D341Med (cell line): ENCODE measurements around the gene TMEM31.
A peak's percentile ranks its signal among the peaks of the same experiment; 100 is the strongest.
"Not testable (repeated sequence)": the region's sequence is repeated elsewhere in the genome, so short reads cannot be mapped to it uniquely, and the experiment has no call there.

Experiments used
- DNase-seq: peaks from one replicate; pipeline ENCODE4 v3.0.0; 2012; ENCODE audit warnings: low spot score

TMEM31 gene

DNA sequence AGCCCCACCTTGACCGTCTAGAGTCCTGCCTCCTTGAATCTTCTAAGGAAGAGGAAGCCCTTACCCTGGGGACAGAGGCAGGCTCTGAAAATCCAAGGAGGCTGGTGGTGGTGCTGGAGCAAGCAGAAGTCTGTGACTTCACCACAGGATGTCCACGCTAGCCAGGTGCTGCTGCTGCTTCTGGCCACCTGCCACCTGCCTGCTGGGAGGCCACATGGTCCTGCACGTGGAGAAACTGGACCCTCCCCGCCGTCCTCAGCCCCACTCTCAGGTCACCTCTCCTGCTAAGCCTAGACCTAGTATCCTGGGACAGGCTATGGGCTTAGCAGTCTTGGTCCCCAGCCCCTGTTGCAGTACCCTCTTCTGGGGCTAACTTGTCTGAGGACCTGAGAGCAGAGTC is 15.8 kb downstream of the TMEM31 start:
- DNase-seq: no peak

DNA sequence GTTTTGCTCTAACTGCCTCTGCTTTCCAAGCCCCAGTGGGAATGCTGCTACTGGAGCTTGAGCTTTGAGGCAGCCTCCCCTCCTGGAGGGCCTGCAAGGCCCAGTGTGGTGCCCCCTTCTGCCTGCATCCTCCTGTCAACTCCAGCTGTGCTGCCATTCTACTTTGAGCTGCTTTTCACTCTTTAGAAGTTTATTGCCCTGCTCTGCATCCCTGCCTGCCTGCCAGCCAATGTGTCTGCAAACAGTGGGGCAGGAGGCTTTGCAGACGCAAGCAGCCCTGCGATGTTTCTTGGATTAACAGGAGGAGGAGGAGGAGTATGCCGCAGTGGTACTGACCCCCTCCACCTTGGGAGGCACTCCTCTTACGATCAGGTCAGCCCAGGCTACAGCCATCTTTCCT is 16.4 kb downstream of the TMEM31 start:
- no peak for DNase-seq

DNA sequence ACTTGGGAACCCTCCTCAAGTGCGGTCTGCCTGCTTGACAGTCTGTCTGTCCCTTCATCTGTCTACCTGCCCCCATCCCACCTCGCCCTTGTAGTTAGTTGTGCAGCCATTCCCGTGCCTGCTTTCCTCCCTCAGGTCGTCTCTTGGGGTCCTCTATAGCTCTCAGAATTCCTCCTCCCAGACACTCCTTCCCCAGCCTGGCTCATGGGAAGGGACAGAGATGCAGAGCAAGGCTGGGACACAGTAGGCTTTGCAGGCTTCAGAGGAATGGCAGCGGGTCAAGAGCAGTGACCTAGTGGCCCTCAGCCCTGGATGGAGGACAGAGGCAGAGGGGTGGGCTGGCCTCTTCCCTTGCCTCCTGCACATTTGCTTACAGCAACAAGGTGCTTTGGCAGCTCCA is 18.3 kb downstream of the TMEM31 start:
- no peak for DNase-seq

DNA sequence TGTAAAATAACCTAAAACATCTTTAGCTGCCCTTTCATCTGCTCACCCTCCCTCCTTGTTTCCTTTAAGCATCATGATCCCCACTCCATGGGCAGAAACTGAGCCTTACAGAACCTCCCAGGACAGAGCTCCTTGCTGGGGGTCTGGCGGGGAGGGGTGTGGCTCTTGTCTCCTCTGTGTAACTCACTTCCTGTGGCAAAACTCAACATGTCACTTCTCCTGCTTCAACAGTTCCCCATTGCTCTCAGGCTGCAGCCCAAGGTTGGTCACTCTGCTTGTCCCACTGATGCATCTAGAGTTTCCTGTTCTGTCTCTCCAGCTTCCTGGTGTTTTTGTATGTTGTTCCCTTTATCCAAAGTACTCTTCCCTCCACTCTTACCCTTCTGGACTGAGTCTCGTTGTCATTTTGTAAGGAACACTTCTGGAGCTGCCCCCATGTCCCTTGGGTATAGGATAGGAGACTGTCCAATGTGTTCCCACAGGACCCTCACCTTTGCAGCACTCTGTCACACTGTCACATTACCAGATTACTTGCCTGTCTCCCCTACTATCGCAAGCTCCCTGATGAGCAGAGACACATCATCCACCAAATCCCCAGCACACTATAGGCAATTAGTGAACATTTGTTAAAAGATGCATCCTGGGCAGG is 19.6 kb downstream of the TMEM31 start:
- DNase-seq: no peak

DNA sequence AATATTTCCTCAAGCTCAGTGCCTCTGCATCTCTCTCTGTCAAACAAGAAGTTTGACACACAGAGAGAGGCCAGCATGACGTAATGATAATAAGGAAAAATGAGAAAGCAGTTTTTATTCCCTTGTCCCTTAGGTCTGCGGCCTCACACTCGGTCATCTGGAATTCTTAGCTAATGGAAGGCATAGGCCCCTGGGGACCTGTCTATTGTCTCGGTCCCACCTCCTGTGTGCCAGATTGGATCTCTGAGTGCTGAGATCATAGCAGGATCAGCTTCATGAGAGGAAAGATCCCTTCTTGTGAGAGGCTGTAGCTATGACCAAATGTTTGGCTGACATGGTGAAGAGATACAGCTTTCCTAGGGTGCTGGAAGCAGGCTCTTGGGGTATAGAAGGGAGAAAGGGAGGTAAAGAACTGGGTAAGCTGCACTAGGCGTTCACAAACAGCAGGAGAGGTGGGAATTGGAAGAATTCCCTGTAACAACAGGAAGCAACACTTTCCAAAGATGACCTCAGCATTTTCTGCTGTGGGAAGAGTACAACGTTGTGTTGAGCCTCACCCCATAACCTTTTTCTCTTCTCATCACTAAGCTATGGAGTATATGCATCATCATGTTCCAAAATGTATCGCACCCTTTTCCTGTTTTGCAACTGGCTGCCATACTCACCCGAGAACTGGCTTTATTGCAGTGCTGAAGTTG is 20.2 kb downstream of the TMEM31 start:
- DNase-seq: peak; percentile 45

DNA sequence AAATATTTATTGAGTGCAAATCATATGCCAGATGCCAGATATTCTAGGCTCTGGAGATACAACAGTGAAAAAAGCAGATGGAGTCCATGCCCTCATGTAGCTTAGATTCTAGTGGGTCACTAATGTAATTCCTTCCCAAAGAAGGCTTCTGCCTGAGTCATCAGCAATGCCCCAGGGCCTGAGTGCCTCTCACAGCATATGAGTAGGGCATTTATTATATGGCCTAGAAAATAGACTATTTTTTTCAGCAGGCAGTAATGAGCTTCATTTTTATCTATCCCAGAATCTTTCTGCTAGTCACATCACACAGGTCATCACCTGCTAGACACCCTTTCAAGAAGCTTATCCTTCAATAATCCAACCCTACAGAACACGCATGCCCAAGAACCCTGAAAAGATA is 22.3 kb downstream of the TMEM31 start:
- peak; percentile 32 for DNase-seq

DNA sequence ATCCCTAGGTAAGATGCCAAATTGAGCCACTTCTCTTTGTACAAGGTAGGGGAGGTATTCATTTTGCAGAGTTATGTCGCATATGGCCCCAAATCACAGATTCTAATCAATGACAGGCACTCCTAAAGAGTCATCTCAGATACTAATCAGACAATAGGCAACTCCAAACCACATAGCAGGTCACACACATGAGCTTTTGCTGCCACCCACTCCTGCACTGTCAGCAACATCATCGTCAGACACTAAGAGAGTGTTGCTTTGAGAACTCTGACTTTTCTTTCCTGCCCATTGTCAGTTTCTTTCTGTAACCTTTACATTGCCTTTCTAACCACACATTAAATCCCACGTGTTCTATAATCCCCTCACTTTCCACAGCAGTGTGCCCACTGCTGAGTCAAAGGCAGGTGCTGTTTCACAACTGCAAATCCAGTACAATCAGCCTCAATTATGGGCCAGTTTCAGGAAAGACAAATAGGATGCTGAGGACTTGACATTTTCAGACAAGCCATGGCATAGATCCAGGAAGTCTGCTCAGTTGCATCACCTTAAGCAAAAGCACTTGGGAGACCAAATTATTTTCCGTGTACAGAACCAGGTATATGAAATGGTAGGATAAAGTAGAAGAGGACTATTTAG is 23.5 kb downstream of the TMEM31 start:
- no peak for DNase-seq

DNA sequence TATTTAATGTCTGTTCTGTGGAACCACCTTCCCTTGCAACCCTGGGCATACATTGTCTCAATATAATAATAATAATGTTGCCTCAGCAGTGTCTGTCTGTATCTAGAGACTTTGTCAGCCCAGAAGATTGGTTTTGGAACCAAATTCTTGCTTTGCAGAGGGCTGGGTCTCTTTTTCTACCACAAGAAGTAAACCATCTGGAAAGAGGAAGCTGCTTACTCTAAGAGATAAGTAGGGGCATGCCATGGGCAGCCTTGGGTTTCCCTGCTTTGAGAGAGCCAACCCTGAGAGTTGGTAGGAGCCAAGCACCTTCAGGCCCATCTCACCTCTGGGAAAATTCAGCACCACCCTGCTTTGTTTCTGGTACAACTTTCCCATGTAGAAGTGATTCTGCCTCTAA is 27.0 kb downstream of the TMEM31 start:
- no peak for DNase-seq

DNA sequence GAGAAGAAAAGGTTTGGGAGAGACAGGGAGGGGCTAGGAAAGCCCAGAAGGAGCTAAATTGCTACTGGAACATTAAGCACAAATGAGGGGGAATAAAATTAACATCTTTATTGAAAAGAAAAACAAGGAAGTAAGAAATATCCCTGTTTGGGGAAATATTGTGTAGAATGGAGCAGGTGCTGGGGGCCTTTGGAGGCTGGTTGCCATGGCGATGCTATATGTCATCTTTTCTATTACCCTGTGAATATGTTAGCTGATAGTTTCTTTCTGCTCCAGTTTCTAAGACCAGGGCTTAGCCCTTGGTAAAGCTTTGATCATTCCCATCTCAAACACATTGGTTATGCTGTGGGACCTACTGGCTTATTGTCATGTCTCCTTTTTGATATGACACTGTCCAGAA is 28.7 kb downstream of the TMEM31 start:
- no peak for DNase-seq

DNA sequence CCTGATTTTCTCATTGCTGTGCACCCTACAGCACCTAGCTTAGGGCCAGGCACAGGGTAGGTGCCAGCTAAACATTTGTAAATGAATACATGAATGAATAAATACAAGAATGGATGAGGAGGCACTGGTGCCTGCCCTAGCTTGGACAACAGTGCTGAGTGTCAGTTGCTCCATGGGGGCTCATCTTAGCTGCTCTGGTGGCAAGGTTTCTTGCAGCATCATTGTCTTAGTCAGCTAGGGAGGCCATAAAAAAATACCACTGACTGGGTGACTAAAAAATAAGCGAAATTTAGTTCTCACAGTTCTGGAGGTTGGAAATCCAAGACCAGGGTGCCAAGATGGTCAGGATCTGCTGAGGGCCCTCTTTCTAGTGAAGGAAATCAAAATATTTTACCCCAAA is 31.2 kb downstream of the TMEM31 start:
- DNase-seq: no peak

DNA sequence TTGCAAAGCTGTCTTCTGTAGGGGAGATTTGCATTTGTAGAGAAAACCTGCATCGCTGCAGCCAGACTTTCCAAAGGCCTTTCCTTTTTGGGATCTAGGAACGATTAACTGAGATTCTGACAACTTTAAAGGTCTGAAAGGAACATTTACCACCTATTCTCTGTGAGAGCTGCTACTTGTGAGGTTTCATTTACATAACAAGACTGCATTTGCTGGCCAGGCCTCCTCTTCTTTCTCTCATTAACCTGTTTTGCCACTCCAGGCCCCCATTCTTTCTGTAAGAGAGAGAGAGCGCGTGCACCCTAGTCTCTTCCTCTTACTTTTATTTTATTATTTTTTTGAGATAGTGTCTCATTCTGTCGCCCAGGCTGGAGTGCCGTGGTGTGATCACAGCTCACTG is 31.6 kb downstream of the TMEM31 start:
- DNase-seq: no peak

DNA sequence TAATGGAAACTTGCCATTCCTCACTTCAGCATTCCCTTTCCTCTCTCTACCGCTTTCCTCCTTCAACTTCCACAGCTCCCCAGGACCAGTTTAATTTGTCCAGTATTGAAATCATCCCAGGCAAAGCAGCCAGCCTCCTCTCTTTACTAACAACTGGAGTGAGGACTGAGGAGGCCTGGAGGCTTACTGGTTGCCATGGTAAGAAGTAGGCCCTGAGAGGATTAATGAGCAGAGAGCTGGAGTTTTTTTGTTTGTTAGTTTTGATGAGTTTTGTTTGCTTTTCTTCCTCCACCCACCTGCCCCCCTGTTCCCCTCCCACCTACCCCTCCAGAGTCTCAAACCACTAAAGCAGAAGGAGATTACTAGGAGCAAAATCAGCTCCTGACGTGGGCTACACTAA is 36.5 kb downstream of the TMEM31 start:
- DNase-seq: peak; percentile 30

DNA sequence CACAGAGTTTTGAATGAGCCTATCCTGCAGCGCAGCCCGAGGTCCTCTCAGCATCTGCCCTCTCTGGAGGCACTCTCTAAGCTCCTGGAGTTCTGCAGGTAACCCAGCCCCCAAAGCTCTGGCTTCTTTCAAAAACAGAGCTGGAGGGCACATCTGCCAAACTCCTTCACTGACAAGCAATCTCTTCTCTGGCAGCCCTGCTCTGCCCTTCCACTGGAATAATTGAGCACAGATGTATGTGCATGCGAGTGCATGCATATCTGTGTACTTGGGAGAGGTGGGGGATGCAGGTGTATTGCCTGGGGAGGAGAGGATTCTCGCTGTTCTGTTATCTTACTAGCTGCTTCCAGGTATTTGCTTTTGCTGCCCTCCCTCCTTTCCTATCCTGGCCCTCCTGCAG is 43.7 kb downstream of the TMEM31 start:
- DNase-seq: no peak

DNA sequence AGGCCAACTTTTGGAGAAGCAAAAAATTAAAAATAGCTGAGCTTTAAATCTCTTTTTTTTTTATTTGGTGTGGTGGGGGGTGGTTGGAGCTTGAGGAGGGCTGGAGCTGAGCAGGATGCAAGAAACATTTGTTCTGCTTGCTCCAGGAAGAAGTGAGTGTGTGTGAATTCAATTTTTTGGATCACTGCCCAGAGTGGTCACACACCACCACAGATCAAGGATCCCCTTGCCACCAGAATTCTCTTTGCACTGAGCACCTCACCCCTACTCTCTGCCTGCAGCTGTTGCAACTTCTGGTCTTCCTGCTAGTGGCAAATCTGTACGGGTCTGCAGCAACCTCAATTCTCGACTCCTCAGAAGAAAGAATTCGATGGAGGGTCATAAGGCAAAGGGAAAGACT is 46.0 kb downstream of the TMEM31 start:
- no peak for DNase-seq

DNA sequence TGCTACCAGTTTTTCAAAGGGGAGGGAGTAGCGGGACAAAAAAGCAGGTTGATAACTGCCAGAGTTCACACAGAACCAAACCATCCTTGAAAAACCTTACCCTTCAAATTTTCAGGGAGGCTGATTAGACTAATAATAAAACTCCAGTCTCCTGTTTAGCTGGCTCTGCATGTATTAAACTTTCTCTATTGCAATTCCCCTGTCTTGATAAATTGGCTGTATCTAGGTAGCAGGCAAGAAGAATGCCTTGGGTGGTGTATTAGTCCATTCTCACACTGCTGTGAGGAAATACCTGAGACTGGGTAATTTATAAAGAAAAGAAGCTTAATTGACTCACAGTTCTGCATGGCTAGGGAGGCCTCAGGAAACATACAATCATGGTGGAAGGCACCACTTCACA is 47.8 kb downstream of the TMEM31 start:
- no peak for DNase-seq

DNA sequence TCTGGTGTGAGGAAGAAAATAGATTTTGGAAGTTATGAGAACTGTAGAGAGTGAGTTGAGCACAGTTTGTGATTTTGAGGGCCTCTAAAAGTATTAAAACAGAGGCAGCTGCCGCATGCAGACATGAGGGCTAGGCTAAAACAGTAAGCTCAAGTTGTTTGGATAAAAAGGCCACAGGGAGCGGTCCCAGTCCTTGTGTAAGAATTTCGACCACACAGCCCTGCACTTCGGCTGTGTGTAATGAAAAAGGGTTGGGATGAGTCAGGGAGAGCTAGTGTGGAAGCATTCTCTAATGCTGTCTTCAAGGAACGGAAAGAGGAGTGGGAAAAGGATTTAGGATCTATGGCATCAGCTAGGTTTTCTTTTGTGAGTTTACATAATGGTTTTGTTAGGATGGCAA is 52.8 kb downstream of the TMEM31 start:
- not testable (repeated sequence) for DNase-seq
